ENCODE results near the gene TNFRSF4. TPM values are rescaled to one million over a fixed set of nuclear protein-coding genes. Genes with fewer than 3 reads are reported as not detected.

TNFRSF4 gene
- total RNA-seq, 4 donors from 2014 or later: 0.39 to 3.7 (median 0.97) TPM

DNA sequence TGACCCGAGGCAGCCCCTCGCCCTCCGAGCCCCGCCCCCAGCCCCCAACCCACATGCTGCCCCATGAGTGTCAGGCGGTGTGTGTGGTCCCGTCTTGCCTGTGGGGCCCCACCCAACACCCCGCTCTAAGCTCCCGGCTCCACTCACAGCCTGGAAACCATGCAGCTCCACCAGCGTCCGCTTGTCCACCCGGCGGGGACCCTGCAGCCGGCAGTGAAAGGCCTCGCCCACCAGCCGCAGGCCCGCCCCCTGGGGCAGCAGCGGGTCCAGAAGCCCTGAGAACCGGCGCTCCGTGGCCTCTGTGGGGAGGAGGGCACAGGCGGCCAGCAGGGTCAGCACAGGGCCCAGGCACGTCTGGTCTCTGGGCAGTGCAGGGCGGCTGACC lies 29.8 kb upstream of the TNFRSF4 start:
- no peak for DNase-seq (ENCODE audit: low spot score in 2 of 2)
- Histone ChIP-seq H3K4me1 (peaks cover 0 to 36% (median 7%) of the 10 kb centered on the region in 4 donors), H3K27ac (no peak overlapping the region), H3K4me3 (no peak overlapping the region), H3K9me3 (no peaks in the 10 kb centered on the region), H3K36me3 (peaks cover 0 to 20% (median 0%) of the 10 kb centered on the region in 3 donors), H3K27me3 (peaks cover 0 to 81% of the 10 kb centered on the region in 2 donors)
- WGBS, 2 donors: 35 to 40% methylated on average over 4 to 6 of the region's 23 CpGs
- no peak for TF ChIP-seq POLR2A (IDR thresholded peaks at IDR 0.05)
- TF ChIP-seq CTCF (IDR thresholded peaks at IDR 0.05): no peak
- no peak for TF ChIP-seq EP300 (IDR thresholded peaks at IDR 0.05)

DNA sequence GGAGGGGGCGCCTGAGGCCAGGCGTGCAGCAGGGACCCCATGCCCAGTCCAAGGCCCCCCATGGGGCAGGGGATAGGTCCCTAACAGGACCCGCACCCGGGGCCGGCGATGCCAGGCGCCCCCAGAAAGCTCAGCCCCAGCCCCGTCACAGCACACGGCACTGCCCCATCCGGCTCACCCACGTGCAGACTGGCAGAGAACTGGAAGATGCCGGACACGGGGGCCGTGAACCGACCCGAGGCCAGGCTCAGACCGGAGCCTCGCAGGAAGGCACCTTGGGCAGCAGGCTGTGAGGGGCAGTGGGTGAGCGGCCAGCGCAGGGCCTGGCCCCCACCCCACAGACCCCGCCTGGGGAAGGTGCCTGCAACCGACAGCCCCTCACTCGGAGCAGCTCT lies 29.3 kb upstream of the TNFRSF4 start:
- peaks cover 0 to 86% of the 10 kb centered on the region in 2 donors for H3K27me3 ChIP-seq
- H3K4me3 ChIP-seq: no peak overlapping the region
- peaks cover 0 to 40% (median 7%) of the 10 kb centered on the region in 4 donors for H3K4me1 ChIP-seq
- peaks cover 0 to 20% (median 0%) of the 10 kb centered on the region in 3 donors for H3K36me3 ChIP-seq
- no peaks in the 10 kb centered on the region for H3K9me3 ChIP-seq
- H3K27ac ChIP-seq: no peak overlapping the region
- 73 to 85% methylated on average over 15 to 18 of the region's 23 CpGs for WGBS, 2 donors
- no peak for TF ChIP-seq POLR2A (IDR thresholded peaks at IDR 0.05)
- no peak for TF ChIP-seq CTCF (IDR thresholded peaks at IDR 0.05)
- no peak for TF ChIP-seq EP300 (IDR thresholded peaks at IDR 0.05)
- no peak for DNase-seq (ENCODE audit: low spot score in 2 of 2)

DNA sequence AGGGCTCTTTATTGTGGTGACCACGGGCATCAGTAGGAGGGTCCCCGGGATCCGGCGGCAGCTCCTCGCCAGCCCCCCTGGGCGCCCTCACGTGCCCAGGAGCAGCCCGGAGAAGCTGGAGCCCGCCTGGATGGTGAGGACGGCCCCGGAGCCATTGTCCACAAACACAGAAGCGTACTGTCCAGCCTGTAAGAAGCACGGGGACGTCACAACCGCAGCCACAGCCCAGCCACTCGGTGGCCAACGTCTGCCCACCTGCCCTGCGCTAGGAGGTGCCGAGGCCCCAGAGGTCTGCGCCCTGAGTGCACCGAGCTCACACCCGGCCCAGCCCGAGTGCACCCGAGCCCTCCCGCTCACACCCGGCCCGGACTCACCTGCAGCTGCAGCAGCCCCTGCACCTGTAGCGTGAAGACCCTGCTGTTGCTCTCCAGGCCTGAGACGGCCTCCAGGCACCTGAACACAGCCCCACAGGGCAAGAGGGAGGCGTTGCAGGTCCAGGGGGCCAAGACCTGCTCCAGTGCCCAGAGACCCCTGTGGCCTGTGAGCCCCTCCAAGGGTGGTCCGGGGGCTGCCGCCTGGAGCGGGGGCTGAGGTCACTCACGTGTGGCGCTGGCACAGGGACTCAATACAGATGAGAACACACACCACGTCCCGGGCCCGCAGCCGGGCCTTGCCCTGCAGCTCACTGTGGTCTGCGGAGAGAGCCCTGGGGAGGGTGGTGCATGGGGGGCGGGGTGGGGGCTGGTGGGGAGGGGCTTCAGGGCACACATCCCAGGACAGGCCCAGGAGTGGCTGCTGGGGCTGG lies 28.7 kb upstream of the TNFRSF4 start:
- no peak for TF ChIP-seq POLR2A (IDR thresholded peaks at IDR 0.05)
- TF ChIP-seq EP300 (IDR thresholded peaks at IDR 0.05): no peak
- TF ChIP-seq CTCF (IDR thresholded peaks at IDR 0.05): no peak
- Histone ChIP-seq H3K27ac (no peak overlapping the region), H3K4me3 (no peak overlapping the region), H3K36me3 (peaks cover 0 to 20% (median 0%) of the 10 kb centered on the region in 3 donors), H3K27me3 (peaks cover 0 to 90% of the 10 kb centered on the region in 2 donors), H3K4me1 (peaks cover 0 to 46% (median 10%) of the 10 kb centered on the region in 4 donors), H3K9me3 (no peaks in the 10 kb centered on the region)
- no peak for DNase-seq (ENCODE audit: low spot score in 2 of 2)
- 76 to 89% methylated on average over 23 to 37 of the region's 41 CpGs for WGBS, 2 donors

DNA sequence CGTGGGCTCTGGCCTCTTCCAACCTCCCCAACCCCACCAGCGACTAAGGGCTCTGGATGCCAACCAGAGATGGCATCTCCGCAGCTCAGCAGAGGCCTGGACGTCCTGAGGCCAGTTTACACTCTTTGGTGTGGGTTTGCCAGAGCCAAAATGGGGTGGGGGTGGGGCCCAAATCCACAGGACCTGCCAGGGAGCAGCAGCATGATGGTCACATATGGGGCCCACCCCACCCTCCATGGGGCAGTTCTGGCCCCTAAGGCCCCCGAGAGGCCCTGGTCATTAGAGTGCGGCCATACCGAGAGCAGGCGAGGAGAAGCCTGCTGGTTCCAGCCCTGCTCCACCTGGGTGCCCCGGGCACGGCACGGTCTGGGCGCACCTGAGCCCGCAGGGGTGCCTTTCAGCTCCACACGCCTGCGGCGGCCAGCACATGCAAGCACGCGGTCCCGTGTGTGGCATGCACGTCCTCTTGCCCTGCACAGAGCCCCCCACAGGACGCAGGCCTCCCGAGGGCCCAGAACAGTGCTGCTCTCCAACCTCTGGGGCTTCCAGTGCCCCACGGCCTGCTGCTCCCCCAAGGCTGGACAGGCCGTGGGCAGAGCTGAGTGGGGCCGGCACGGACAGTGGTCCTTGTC lies 27.8 kb upstream of the TNFRSF4 start:
- Histone ChIP-seq H3K36me3 (peaks cover 0 to 20% (median 0%) of the 10 kb centered on the region in 3 donors), H3K27me3 (peaks cover 0 to 89% of the 10 kb centered on the region in 2 donors), H3K9me3 (no peaks in the 10 kb centered on the region), H3K4me1 (peaks cover 0 to 50% (median 14%) of the 10 kb centered on the region in 4 donors), H3K27ac (no peak overlapping the region), H3K4me3 (no peak overlapping the region)
- TF ChIP-seq EP300 (IDR thresholded peaks at IDR 0.05) (no peak), CTCF (IDR thresholded peaks at IDR 0.05) (no peak), POLR2A (IDR thresholded peaks at IDR 0.05) (no peak)
- DNase-seq (ENCODE audit: low spot score in 2 of 2): no peak
- WGBS, 2 donors: 79 to 89% methylated on average over 16 of the region's 26 CpGs

Measured in tibial nerve (tissue), 4 donors.